AG09319 (cell line): ENCODE results near the gene TMED6.

Source experiments
- DNase-seq: peaks from one replicate; pipeline ENCODE4 v3.0.0-alpha.2; 2010; ENCODE audit warnings: low read depth; ENCODE audit errors: extremely low read depth
- CTCF ChIP-seq: IDR thresholded peaks from 2 replicates; pipeline ENCODE4 v1.5.1; 2011; ENCODE audit warnings: low read depth, mild to moderate bottlenecking, inconsistent platforms, low read length, moderate library complexity

The TMED6 gene

GRCh38 chr16:69328854-69329316 is 22.7 kb downstream of the TMED6 start:
- DNase-seq = no peak
- TF ChIP-seq CTCF = no peak

GRCh38 chr16:69327585-69328310 is 23.8 kb downstream of the TMED6 start:
- no peak for DNase-seq
- no peak for TF ChIP-seq CTCF

GRCh38 chr16:69326172-69326873 is 25.3 kb downstream of the TMED6 start:
- no peak for DNase-seq

GRCh38 chr16:69325784-69326171 is 25.8 kb downstream of the TMED6 start:
- TF ChIP-seq CTCF = no peak
- DNase-seq = no peak

More at GRCh38 chr16:69326172-69326873, 25.3 kb downstream of the TMED6 start:
- TF ChIP-seq CTCF = no peak

GRCh38 chr16:69324585-69325253 is 26.9 kb downstream of the TMED6 start:
- no peak for TF ChIP-seq CTCF
- DNase-seq = no peak

- no peak for TF ChIP-seq CTCF
- no peak for DNase-seq
Measured at GRCh38 chr16:69324013-69324531, 27.5 kb downstream of the TMED6 start.
